ENCODE data around the gene OMP.

The OMP gene

GRCh38 chr11:77126861-77127234 is 24.2 kb downstream of the OMP start:
- DNase-seq (ENCODE audit: low spot score): no peak
- in situ Hi-C loops (cut with MboI; ENCODE audit: low sequenced_read_pairs, unreplicated experiment): no loop called here
- TF ChIP-seq CTCF (IDR thresholded peaks at IDR 0.05; ENCODE audit: borderline replicate concordance, control extremely low read depth, extremely low read depth, insufficient read depth, missing control alignments): no peak

- peak; percentile 92 for TF ChIP-seq CTCF (IDR thresholded peaks at IDR 0.05; ENCODE audit: borderline replicate concordance, control extremely low read depth, extremely low read depth, insufficient read depth, missing control alignments)
- DNase-seq (ENCODE audit: low spot score): peak; percentile 87
- in situ Hi-C loops (cut with MboI; ENCODE audit: low sequenced_read_pairs, unreplicated experiment): no loop called here
Observed at GRCh38 chr11:77127235-77127911, 24.7 kb downstream of the OMP start.

- DNase-seq (ENCODE audit: low spot score): no peak
- in situ Hi-C loops (cut with MboI; ENCODE audit: low sequenced_read_pairs, unreplicated experiment): no loop called here
Observed at GRCh38 chr11:77127920-77128691, 25.5 kb downstream of the OMP start, which contains the start of gene MYO7A. MYO7A (plus strand) TSS chr11:77128246; CDS start chr11:77130635, 2,389 bp downstream.

GRCh38 chr11:77129069-77129841 is 26.6 kb downstream of the OMP start:
- in situ Hi-C loops (cut with MboI; ENCODE audit: low sequenced_read_pairs, unreplicated experiment): no loop called here
- TF ChIP-seq CTCF (IDR thresholded peaks at IDR 0.05; ENCODE audit: borderline replicate concordance, control extremely low read depth, extremely low read depth, insufficient read depth, missing control alignments): no peak
- DNase-seq (ENCODE audit: low spot score): no peak

More at GRCh38 chr11:77127920-77128691, 25.5 kb downstream of the OMP start, which contains the start of gene MYO7A:
- no peak for TF ChIP-seq CTCF (IDR thresholded peaks at IDR 0.05; ENCODE audit: borderline replicate concordance, control extremely low read depth, extremely low read depth, insufficient read depth, missing control alignments)

GRCh38 chr11:77129842-77130756 is 27.5 kb downstream of the OMP start:
- in situ Hi-C loops (cut with MboI; ENCODE audit: low sequenced_read_pairs, unreplicated experiment): no loop called here
- DNase-seq (ENCODE audit: low spot score): no peak
- TF ChIP-seq CTCF (IDR thresholded peaks at IDR 0.05; ENCODE audit: borderline replicate concordance, control extremely low read depth, extremely low read depth, insufficient read depth, missing control alignments): no peak

Measured in GM13976 (cell line).